Brain pericyte (primary cell): ENCODE results near the gene COL27A1.

Source experiments
- DNase-seq: peaks from one replicate; pipeline ENCODE4 v3.0.0-alpha.2; 2012; ENCODE audit warnings: low read depth, low spot score

The COL27A1 gene

GRCh38 chr9:114155263-114155994 lies at the start of gene COL27A1:
COL27A1 (plus strand) TSS chr9:114155537; CDS start chr9:114155951, 414 bp downstream.
- DNase-seq = peak; percentile 40

- no peak for DNase-seq
These were observed 47.9 kb upstream of the COL27A1 start for GRCh38 chr9:114107286-114108001.

GRCh38 chr9:114108016-114108833 lies 47.1 kb upstream of the COL27A1 start:
- DNase-seq = peak; percentile 29

DNA sequence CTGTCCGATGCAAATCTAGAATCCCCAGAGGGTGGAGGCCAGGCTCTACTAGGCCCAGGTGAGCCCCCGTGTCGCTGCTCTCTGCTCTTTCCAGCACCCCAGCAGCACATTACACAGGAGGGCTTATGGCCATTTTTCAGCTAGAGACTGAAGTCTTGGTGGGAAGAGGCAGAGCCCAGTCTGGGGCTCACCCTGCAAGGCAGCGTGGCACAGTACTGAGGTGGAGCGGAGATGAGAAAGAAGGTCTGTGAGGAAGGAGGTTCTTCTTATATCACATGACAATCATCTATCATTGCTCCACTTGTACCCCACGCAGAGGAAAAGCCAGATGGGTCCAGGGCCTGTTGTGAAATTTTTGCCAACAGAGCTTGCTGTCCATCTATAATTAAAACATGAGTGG lies 46.2 kb upstream of the COL27A1 start:
- no peak for DNase-seq

- no peak for DNase-seq
These were observed 45.2 kb upstream of the COL27A1 start for GRCh38 chr9:114110180-114110579.

DNA sequence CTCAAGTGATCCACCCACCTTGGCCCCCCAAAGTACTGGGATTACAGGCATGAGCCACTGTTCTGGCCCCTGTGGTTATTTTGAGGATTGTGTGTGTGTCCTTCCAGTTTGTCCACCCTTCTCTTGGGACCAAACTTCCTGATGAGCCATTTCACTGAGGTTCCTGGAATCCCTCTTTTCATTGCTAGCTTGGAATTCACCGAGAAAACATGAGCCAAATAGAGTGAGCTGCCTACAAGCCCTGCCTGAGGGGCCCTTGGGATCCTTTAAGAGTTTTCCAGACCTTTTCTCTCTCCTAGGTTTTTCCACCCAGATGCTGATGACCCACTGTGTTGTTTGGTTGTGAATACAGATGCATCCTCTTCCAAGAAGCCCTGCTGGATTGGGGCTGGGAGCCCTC lies 43.0 kb upstream of the COL27A1 start:
- no peak for DNase-seq

- no peak for DNase-seq
These were observed 42.4 kb upstream of the COL27A1 start for GRCh38 chr9:114112778-114113584.

GRCh38 chr9:114114364-114114763 lies 41.0 kb upstream of the COL27A1 start:
- no peak for DNase-seq

DNA sequence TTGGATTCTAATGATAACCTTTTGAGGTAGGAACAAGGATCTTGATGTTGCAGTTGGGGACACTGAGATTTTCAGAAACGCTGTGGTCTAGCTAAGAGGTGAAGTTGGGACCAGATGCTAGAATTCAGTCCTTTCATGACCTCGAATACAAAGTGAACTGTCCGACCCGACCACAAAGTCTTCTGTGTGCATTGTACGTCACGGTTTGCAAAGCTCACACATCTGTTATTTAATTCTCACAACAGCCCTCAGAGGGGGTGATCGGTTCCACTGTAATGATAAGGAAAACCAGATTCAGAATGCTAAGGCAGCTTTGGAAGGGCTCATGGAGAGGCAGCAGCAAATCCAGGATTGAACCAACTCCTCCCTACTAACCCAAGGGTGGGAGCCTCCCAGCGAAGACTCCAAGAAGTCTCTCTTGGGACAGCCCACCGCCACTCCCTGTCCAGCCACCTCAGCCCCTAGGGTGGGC lies 39.6 kb upstream of the COL27A1 start:
- no peak for DNase-seq

DNA sequence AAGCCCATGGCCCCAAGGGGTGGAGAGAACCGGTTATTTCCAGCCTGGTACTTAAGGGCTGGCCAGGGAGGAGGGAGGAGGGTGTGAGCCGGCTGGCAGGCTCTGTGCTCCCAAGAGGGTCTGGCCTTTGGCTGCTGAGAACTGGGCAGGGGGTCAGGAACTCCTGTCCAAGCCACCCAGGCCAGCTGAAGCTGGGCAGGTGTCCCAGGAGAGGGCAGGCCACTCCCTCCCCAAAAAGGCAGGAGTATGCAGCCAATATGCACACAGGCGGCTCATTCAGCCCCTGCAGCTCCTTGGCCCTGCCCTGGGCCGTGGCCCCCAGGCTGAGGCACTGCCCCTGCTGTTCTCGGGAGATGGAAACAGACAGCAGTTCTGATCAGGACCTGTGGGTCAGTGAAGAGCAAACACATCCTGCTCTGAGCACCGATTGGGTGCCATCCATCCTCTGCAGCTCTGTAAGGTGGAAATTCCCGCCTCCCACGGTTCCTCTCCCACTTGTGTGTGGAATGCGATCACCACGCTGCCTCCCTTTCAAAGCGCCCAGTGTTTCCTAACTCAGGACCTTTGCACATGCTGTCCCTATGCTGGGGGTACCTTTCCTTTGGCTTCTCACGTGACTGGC lies 39.1 kb upstream of the COL27A1 start:
- DNase-seq = no peak

DNA sequence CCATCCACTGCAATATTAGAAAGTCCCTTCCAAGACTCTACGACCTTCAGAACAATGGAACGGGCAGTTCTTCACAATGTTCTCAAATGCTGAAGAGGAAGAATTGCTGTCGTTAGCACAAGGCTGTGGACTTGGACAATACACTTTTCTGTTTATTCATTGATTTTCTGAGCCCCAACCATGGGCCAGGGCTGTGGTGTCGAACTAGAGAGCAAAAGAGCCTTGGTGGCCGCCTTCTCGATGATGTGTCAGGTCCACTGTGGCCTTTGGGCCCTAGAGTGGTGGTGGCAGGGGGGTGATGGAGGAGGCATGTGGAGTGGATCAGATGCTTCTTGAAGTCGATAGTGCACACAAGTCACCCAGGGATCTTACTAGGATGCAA lies 37.7 kb upstream of the COL27A1 start:
- no peak for DNase-seq

DNA sequence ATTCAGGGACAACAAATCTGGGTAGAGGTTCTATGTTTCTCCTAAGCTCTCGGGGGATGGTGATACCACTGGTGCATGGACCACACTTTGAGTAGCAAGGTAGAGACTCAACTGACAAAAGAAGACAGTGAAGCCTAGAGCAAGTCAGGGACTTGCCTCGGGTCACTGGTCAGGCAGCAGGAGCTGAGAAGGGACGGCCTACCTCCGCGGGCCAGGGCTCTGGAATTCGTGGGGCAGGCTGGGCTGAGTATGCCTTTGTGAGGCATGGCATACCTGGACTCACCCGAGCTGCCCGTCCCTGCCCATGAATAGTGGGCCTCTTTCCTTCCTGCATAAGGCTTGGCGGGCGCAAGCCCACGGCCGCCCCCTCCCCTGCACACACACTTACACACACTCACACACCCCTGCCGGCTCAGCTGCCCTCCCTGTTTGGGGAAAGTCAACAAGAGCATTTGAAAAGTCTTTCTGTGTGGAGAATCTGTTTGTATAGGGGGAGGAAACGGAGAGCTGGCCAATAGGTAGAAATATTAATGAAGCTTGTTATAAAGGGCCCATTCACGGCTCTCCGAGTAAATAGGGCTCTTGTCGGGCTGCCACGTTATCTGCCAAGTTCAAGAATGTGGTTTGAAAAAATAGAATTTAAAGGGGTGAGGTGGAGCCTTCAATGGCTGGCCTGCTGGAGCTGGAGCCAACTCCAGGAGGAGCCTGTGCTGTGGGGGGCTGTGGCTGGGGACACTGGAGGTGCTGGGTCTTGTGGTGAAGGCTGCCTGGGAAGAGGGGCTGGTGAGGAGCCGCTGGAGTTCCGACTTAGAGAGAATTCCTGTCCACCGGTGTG lies 37.1 kb upstream of the COL27A1 start:
- no peak for DNase-seq

- DNase-seq = no peak
These were observed 35.8 kb upstream of the COL27A1 start for GRCh38 chr9:114119242-114120191.

DNA sequence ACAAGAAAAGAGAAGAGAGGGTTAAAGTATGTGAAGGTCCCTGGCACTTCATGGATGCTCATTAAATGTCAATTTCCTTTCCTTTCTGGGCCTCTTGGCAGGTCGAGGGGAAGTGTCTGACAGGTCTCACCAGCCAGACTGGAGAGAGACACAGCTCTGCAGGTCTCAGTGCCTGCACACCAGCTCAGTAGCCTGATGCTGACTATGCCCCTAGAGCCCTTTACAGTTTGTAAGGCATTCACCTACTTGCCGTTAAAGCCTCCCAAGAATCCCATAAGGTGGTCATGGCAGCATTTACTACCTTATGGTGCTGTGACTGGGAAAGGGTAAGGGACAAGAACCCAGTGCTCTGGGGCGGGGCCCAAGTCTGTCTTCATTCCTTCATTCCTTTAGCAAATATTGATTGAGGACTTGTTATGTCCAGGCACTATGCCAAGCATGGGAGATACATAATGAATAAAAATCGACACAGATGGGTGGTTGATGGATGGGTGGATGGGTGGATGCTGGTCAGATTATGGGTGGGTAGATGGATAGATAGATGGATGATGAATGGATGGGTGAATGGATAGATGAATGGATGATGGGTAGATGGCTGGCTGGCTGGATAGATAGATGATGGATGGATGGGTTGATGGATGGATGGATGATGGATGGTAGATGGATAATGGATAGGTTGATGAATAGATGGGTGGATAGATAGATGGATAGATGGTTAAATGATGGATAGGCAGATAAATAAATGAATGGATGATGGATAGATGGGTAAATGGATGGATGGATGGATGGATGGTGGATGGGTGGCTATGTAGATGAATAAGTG lies 34.9 kb upstream of the COL27A1 start:
- DNase-seq = no peak

DNA sequence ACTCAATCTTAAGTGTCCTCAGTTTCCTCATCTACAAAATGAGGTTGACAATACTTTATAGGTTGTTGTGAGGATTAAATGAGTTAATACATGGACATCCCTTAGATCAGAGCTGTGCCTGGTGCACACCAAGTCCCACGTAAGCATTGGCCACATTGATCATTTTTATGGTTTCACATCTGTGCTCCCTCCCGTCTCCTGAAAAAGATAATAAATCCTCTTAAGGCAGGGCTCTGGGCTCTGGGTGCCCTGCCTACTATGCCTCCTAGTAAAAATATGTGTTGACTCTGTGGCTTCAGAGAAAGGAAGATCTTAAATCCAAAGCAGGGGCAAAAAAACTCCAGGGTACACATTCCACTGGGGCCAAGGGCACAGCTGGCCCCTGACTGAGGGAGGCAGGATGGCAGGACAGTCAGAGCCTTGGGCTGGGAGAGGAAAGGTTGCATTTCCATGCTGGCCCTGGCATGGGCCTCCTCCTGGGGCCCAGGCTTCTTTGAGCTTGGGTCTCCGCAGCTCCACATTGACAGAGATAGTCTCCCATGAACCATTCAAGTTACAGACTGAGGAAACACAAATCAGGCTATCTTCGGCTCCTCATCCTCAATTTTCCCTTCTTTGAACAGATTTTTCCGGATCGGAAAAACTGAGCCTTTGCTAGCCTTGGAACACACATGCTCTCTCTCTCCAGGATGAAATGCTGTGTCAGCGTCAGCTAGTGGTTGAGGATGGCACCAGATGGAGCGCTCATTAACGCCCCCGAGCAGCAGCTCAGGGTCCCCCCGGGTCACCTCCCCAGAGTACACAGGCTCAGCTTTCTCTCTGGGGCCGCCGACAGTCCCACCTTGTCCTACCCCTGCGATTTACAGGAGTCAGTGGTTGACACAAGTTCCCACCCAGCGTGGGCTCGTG lies 33.9 kb upstream of the COL27A1 start:
- no peak for DNase-seq

- DNase-seq = no peak
These were observed 33.0 kb upstream of the COL27A1 start for GRCh38 chr9:114122136-114123027.
